ENCODE data around the gene MMEL1.

GRCh38 chr1:2583871-2584351 lies 48.9 kb downstream of the MMEL1 start:
- no peak for TF ChIP-seq CTCF (IDR thresholded peaks at IDR 0.05)
- TF ChIP-seq ZFX (IDR thresholded peaks at IDR 0.05; ENCODE audit: borderline replicate concordance), result no peak
